IMR-90 (cell line): Measurements from ENCODE around the gene DET1. TPM values are rescaled to one million over a fixed set of nuclear protein-coding genes. Genes with fewer than 3 reads are reported as not detected.

Source experiments
- ATAC-seq: fragments of 200-7000 bp; cut with Tn5 transposase; 2 replicates; pipeline ENCODE4 v1.9.1; 2020; ENCODE audit warnings: low read depth, mild to moderate bottlenecking, moderate library complexity
- BruUV-seq: library from RNA; stranded (reverse); fragments of 400-500 nt; replicated peaks from 2 replicates; lab custom pipeline; 2021; lab: Mats Ljungman, UMichigan
- CTCF ChIA-PET: fragments of 300-600 bp; formaldehyde crosslinking; extraction: SDS; loops from one replicate; lab custom pipeline; 2021; ENCODE audit warnings: antibody characterized with exemption; lab: Yijun Ruan, JAX
- POLR2A ChIA-PET: fragments of 300-600 bp; sonication (Branson Sonifier 250); formaldehyde crosslinking; loops from one replicate; lab custom pipeline; 2022; ENCODE audit warnings: antibody characterized with exemption; ENCODE audit not compliant: unreplicated experiment; lab: Charles Lee
- DNase-seq: peaks from one replicate; pipeline ENCODE4 v3.0.0; 2013
- H2AFZ ChIP-seq: replicated peaks from 2 replicates; pipeline ENCODE3; 2013; ENCODE audit warnings: low read length, mild to moderate bottlenecking; ENCODE audit not compliant: poor library complexity
- H2AK5ac ChIP-seq: 2 replicates; pipeline ENCODE4 v1.6.1; 2013; ENCODE audit warnings: low read depth, low read length, inconsistent platforms
- H2AK9ac ChIP-seq: replicated peaks from 2 replicates; pipeline ENCODE3; 2013; ENCODE audit warnings: mild to moderate bottlenecking, low read depth, low read length, moderate library complexity; ENCODE audit not compliant: poor library complexity
- H2BK120ac ChIP-seq: 2 replicates; pipeline ENCODE4 v1.6.1; 2013; ENCODE audit warnings: low read depth, low read length, inconsistent platforms
- H2BK15ac ChIP-seq: 3 replicates; pipeline ENCODE4 v1.6.1; 2013; ENCODE audit warnings: low read depth, low read length, inconsistent platforms
- H2BK20ac ChIP-seq: 2 replicates; pipeline ENCODE4 v1.6.1; 2013; ENCODE audit warnings: low read depth, mild to moderate bottlenecking, inconsistent platforms, low read length, moderate library complexity
- H2BK5ac ChIP-seq: 2 replicates; pipeline ENCODE4 v1.6.1; 2013; ENCODE audit warnings: mild to moderate bottlenecking, low read depth, low read length, inconsistent platforms; ENCODE audit not compliant: poor library complexity, severe bottlenecking
- H3K14ac ChIP-seq: replicated peaks from 2 replicates; pipeline ENCODE4 v1.6.1; 2013; ENCODE audit warnings: low read depth, low read length, inconsistent platforms
- H3K18ac ChIP-seq: 2 replicates; pipeline ENCODE4 v1.6.1; 2013; ENCODE audit warnings: low read depth, low read length, control low read depth
- H3K23ac ChIP-seq: 2 replicates; pipeline ENCODE4 v1.6.1; 2013; ENCODE audit warnings: low read depth, low read length, inconsistent platforms
- H3K27ac ChIP-seq: 2 replicates; pipeline ENCODE4 v1.5.1; 2013; ENCODE audit warnings: mild to moderate bottlenecking, control low read depth, low read length; ENCODE audit not compliant: insufficient read depth
- H3K27me3 ChIP-seq: 2 replicates; pipeline ENCODE4 v1.6.1; 2013; ENCODE audit warnings: low read length; ENCODE audit not compliant: control insufficient read depth, insufficient read depth
- H3K36me3 ChIP-seq: 2 replicates; pipeline ENCODE4 v1.6.1; 2013; ENCODE audit warnings: low read length, mixed read lengths; ENCODE audit not compliant: control insufficient read depth, insufficient read depth
- H3K4ac ChIP-seq: 2 replicates; pipeline ENCODE4 v1.6.1; 2013; ENCODE audit warnings: low read depth, low read length, inconsistent platforms
- H3K4me1 ChIP-seq: 2 replicates; pipeline ENCODE4 v1.6.1; 2013; ENCODE audit warnings: low read length, mixed read lengths; ENCODE audit not compliant: control insufficient read depth, insufficient read depth
- H3K4me2 ChIP-seq: 2 replicates; pipeline ENCODE4 v1.6.1; 2013; ENCODE audit warnings: low read depth, mild to moderate bottlenecking, control low read depth, low read length, moderate library complexity
- H3K4me3 ChIP-seq: 2 replicates; pipeline ENCODE4 v1.5.1; 2013; ENCODE audit warnings: low read depth, mild to moderate bottlenecking, control low read depth, low read length, moderate library complexity; ENCODE audit not compliant: insufficient read depth
- H3K56ac ChIP-seq: 2 replicates; pipeline ENCODE4 v1.6.1; 2013; ENCODE audit warnings: low read length, inconsistent platforms; ENCODE audit not compliant: insufficient read depth; ENCODE audit errors: extremely low read depth
- H3K79me1 ChIP-seq, 2 experiments: 2 replicates each; pipeline ENCODE4 v1.6.1; 2013; ENCODE audit warnings: low read length in 2 of 2, inconsistent platforms in 1 of 2, low read depth in 1 of 2
- H3K9ac ChIP-seq: 2 replicates; pipeline ENCODE4 v1.6.1; 2013; ENCODE audit warnings: low read depth, low read length, control low read depth
- H3K9me1 ChIP-seq: 2 replicates; pipeline ENCODE4 v1.6.1; 2013; ENCODE audit warnings: low read length, inconsistent platforms; ENCODE audit not compliant: insufficient read depth
- H3K9me3 ChIP-seq: 2 replicates; pipeline ENCODE4 v1.6.1; 2013; ENCODE audit warnings: low read length; ENCODE audit not compliant: control insufficient read depth, insufficient read depth
- H4K20me1 ChIP-seq: 2 replicates; pipeline ENCODE4 v1.6.1; 2013; ENCODE audit warnings: low read length, inconsistent platforms; ENCODE audit not compliant: insufficient read depth
- H4K5ac ChIP-seq: 2 replicates; pipeline ENCODE4 v1.6.1; 2013; ENCODE audit warnings: mild to moderate bottlenecking, low read depth, low read length, control low read depth
- H4K8ac ChIP-seq, 2 experiments: 2 replicates each; pipeline ENCODE4 v1.6.1; 2013; ENCODE audit warnings: low read depth in 2 of 2, low read length in 2 of 2, control low read depth in 1 of 2, inconsistent platforms in 1 of 2
- H4K91ac ChIP-seq: 2 replicates; pipeline ENCODE4 v1.6.1; 2013; ENCODE audit warnings: low read depth, low read length, inconsistent platforms; ENCODE audit not compliant: insufficient read depth
- BHLHE40 ChIP-seq: fragments of 150-350 bp; IDR thresholded peaks from 2 replicates; pipeline ENCODE4 v1.6.1; 2016; ENCODE audit warnings: mild to moderate bottlenecking, low read depth, low read length
- CEBPB ChIP-seq: IDR thresholded peaks from 2 replicates; pipeline ENCODE4 v1.6.1; 2012; ENCODE audit warnings: low read depth, low read length, improper control_type of control experiment
- CHD1 ChIP-seq: IDR thresholded peaks from 2 replicates; pipeline ENCODE4 v1.6.1; 2012; ENCODE audit warnings: low read depth, low read length, improper control_type of control experiment
- CTCF ChIP-seq: conservative IDR thresholded peaks from 2 replicates; pipeline ENCODE4 v1.5.1; 2012; ENCODE audit warnings: mild to moderate bottlenecking, low read depth, low read length, improper control_type of control experiment
- RCOR1 ChIP-seq: IDR thresholded peaks from 2 replicates; pipeline ENCODE4 v1.6.1; 2012; ENCODE audit warnings: mild to moderate bottlenecking, low read length, improper control_type of control experiment; ENCODE audit not compliant: insufficient replicate concordance
- RFX5 ChIP-seq: IDR thresholded peaks from 2 replicates; pipeline ENCODE4 v1.8.0; 2012; ENCODE audit warnings: low read depth, mild to moderate bottlenecking, low read length, moderate library complexity
- SMC3 ChIP-seq: fragments of 150-350 bp; IDR thresholded peaks from 2 replicates; pipeline ENCODE4 v1.6.1; 2016; ENCODE audit warnings: low read depth, mild to moderate bottlenecking, antibody characterized with exemption, low read length, moderate library complexity
- dilution Hi-C: fragments of 300-500 bp; cut with HindIII; formaldehyde crosslinking; loops from one replicate; pipeline ENCODE4 v1.14.3; 2018; ENCODE audit warnings: low sequenced_read_pairs; ENCODE audit not compliant: unreplicated experiment
- in situ Hi-C: fragments of 300-500 bp; cut with MboI; formaldehyde crosslinking; loops from 3 replicates; pipeline ENCODE4 v1.14.3; 2019; ENCODE audit warnings: low sequenced_read_pairs, inconsistent platforms, mixed read lengths
- intact Hi-C: fragments of 100-400 bp; cut with micrococcal nuclease; formaldehyde crosslinking; loops from 2 replicates; pipeline ENCODE4 v1.10.0; 2022
- polyA plus RNA-seq, 3 experiments: library from polyadenylated mRNA; depleted of rRNA; stranded (reverse); fragments of >200 nt; gene quantifications; 2 replicates each; pipeline ENCODE4 v1.2.3, GENCODE V29; 2012; ENCODE audit warnings: low replicate concordance in 1 of 3
- total RNA-seq: library from RNA; depleted of rRNA; stranded (reverse); fragments of >200 nt; gene quantifications from 2 replicates; pipeline ENCODE4 v1.2.3, GENCODE V29; 2012

DET1 gene
- total and polyA plus RNA-seq, 2 of the 4 experiments (the other 2 are of a cell fraction) = 5.6 to 9.1 TPM

GRCh38 chr15:88535100-88535499 is 11.4 kb downstream of the DET1 start:
- Histone ChIP-seq H2BK120ac (no peak overlapping the region), H3K9me3 (no peaks in the 10 kb centered on the region), H2AK5ac (no peak overlapping the region), H3K4ac (no peak overlapping the region), H3K4me3 (no peak overlapping the region), H2BK15ac (no peak overlapping the region), H3K23ac (no peak overlapping the region), H3K56ac (no peak overlapping the region), H3K27ac (no peak overlapping the region), H3K4me2 (no peak overlapping the region), H3K9ac (no peak overlapping the region), H4K8ac (no peak overlapping the region), H3K14ac (no peak overlapping the region), H2BK20ac (no peak overlapping the region), H3K36me3 (peaks cover 11% of the 10 kb centered on the region), H3K79me1 (peaks cover 4 to 9% of the 10 kb centered on the region in 2 experiments; a peak in 2 of 4 replicates), H3K27me3 (no peaks in the 10 kb centered on the region), H3K4me1 (no peaks in the 10 kb centered on the region), H2BK5ac (no peak overlapping the region), H3K18ac (no peak overlapping the region), H4K91ac (no peak overlapping the region), H3K9me1 (peaks cover 5% of the 10 kb centered on the region; the same call in 1 of the 2 replicates), H2AK9ac (no peak overlapping the region), H4K5ac (no peak overlapping the region), H4K20me1 (no peaks in the 10 kb centered on the region), H2AFZ (no peak overlapping the region)
- CTCF ChIA-PET = interaction anchor here (0.6 kb wide), 1 partner anchor 1664 kb away, joined by 4 read pairs; no protein-coding TSS in a partner anchor
- no TSS peak for BruUV-seq
- in situ Hi-C loops (no loop called here), intact Hi-C loops (no loop called here), dilution Hi-C loops (no loop called here)
- POLR2A ChIA-PET = no interaction called here
- peak; percentile 35; the same call in 1 of the 2 replicates for ATAC-seq
- peak; percentile 41 for DNase-seq
- TF ChIP-seq BHLHE40 (no peak), CTCF (no peak), CEBPB (peak; percentile 53; the same call in 1 of the 2 replicates), SMC3 (no peak), RCOR1 (no peak), CHD1 (no peak), RFX5 (no peak)
